Progenitor cell of endocrine pancreas (in vitro differentiated cells): ENCODE results near the gene WWP2. TPM values are rescaled to one million over a fixed set of nuclear protein-coding genes. Genes with fewer than 3 reads are reported as not detected.

Experiments used
- DNase-seq: peaks from one replicate; pipeline ENCODE4 v3.0.0; 2021; ENCODE audit warnings: low spot score; ENCODE audit not compliant: unreplicated experiment
- H3K27ac Mint-ChIP-seq: 2 replicates; pipeline ENCODE4 v1.8.0; 2021; ENCODE audit warnings: mild to moderate bottlenecking, moderate library complexity, mixed read lengths
- H3K27me3 Mint-ChIP-seq: 2 replicates; pipeline ENCODE4 v1.8.0; 2021; ENCODE audit warnings: mixed read lengths
- H3K36me3 Mint-ChIP-seq: 2 replicates; pipeline ENCODE4 v1.8.0; 2022; ENCODE audit warnings: mixed read lengths; ENCODE audit not compliant: insufficient read depth
- H3K4me1 Mint-ChIP-seq: 2 replicates; pipeline ENCODE4 v1.8.0; 2021; ENCODE audit warnings: low read depth, mixed read lengths
- H3K4me3 Mint-ChIP-seq: 2 replicates; pipeline ENCODE4 v1.8.0; 2021; ENCODE audit warnings: low read depth, mild to moderate bottlenecking, moderate library complexity, mixed read lengths
- H3K9me3 Mint-ChIP-seq: 2 replicates; pipeline ENCODE4 v1.8.0; 2021; ENCODE audit warnings: low read depth, mixed read lengths
- CTCF ChIP-seq: fragments of 200-600 bp; sonication (generic); IDR thresholded peaks from one replicate; pipeline ENCODE4 v1.5.0; 2021; ENCODE audit warnings: antibody characterized with exemption, mild to moderate bottlenecking; ENCODE audit not compliant: unreplicated experiment
- total RNA-seq: library from RNA; stranded (reverse); gene quantifications from 2 replicates; pipeline ENCODE4 v1.2.1, GENCODE V29; 2021

WWP2 gene
- total RNA-seq, 1 donor from 2014 or later, result 62.3 TPM

GRCh38 chr16:69918241-69918640, 156.1 kb downstream of the WWP2 start:
- H3K4me1 Mint-ChIP-seq, result peaks cover 16% of the 10 kb centered on the region
- peaks cover 10% of the 10 kb centered on the region for H3K36me3 Mint-ChIP-seq
- H3K27me3 Mint-ChIP-seq, result no peaks in the 10 kb centered on the region
- no peak for TF ChIP-seq CTCF
- no peak for DNase-seq
- no peaks in the 10 kb centered on the region for H3K9me3 Mint-ChIP-seq
- H3K27ac Mint-ChIP-seq, result peak overlapping the region; percentile 95
- H3K4me3 Mint-ChIP-seq, result peak overlapping the region; percentile 7

- Mint-ChIP-seq H3K27ac (peak overlapping the region; percentile 60), H3K36me3 (peaks cover 10% of the 10 kb centered on the region), H3K4me3 (no peak overlapping the region), H3K4me1 (peaks cover 32% of the 10 kb centered on the region), H3K27me3 (no peaks in the 10 kb centered on the region), H3K9me3 (no peaks in the 10 kb centered on the region)
- DNase-seq, result no peak
- TF ChIP-seq CTCF, result no peak
Observed at GRCh38 chr16:69921127-69921526, 159.0 kb downstream of the WWP2 start.

GRCh38 chr16:69922200-69922599, 160.1 kb downstream of the WWP2 start:
- peaks cover 32% of the 10 kb centered on the region for H3K4me1 Mint-ChIP-seq
- H3K27ac Mint-ChIP-seq, result no peak overlapping the region

GRCh38 chr16:69924041-69924775, 162.1 kb downstream of the WWP2 start:
- peak overlapping the region; percentile 86 for H3K27ac Mint-ChIP-seq
- H3K4me1 Mint-ChIP-seq, result peaks cover 20% of the 10 kb centered on the region
- peaks cover 10% of the 10 kb centered on the region for H3K36me3 Mint-ChIP-seq
- no peak for DNase-seq
- H3K4me3 Mint-ChIP-seq, result no peak overlapping the region
- TF ChIP-seq CTCF, result no peak
- H3K27me3 Mint-ChIP-seq, result no peaks in the 10 kb centered on the region
- H3K9me3 Mint-ChIP-seq, result no peaks in the 10 kb centered on the region

More at GRCh38 chr16:69922200-69922599, 160.1 kb downstream of the WWP2 start:
- Mint-ChIP-seq H3K4me3 (no peak overlapping the region), H3K27me3 (no peaks in the 10 kb centered on the region), H3K36me3 (peaks cover 10% of the 10 kb centered on the region), H3K9me3 (no peaks in the 10 kb centered on the region)
- no peak for TF ChIP-seq CTCF
- DNase-seq, result no peak

GRCh38 chr16:69924777-69925191, 162.7 kb downstream of the WWP2 start:
- Mint-ChIP-seq H3K9me3 (no peaks in the 10 kb centered on the region), H3K27ac (peak overlapping the region; percentile 84), H3K36me3 (peaks cover 10% of the 10 kb centered on the region), H3K4me3 (no peak overlapping the region), H3K4me1 (peaks cover 20% of the 10 kb centered on the region), H3K27me3 (no peaks in the 10 kb centered on the region)
- DNase-seq, result peak; percentile 26
- TF ChIP-seq CTCF, result no peak
